Heart left ventricle (tissue), 13 donors: ENCODE measurements around the gene CRIM1.

Experiments
- CTCF ChIP-seq, 12 donors: fragments of 200-600 bp; sonication (generic) in 4 of 12; IDR thresholded peaks; one replicate each; pipeline versions ENCODE4 v1.5.0 to v1.8.0; 2018 to 2022; ENCODE audit warnings: antibody characterized with exemption in 12 of 12, mild to moderate bottlenecking in 5 of 12
- POLR2A ChIP-seq, 2 donors: fragments of 450-650 bp; IDR thresholded peaks; one replicate each; pipeline ENCODE4 v1.6.1; 2017; ENCODE audit warnings: antibody characterized with exemption in 2 of 2, mild to moderate bottlenecking in 2 of 2, moderate library complexity in 2 of 2
- donor health status: ischemic (EF 13 %, LVEDD 7.1; RV severe dilation, severe dysfunction).
- donor health status: DM: no; HTN: yes; CAD: no.
- donor health status: DM: no; HTN: no; CAD: no.
- donor health status: ischemic (EF 25% LVEDD 6.9; RV normal size, moderate dysfunction).
- donor health status: ischemic (EF 25% LVEDD 5.7; RV mildly dilated, moderate dysfunction).
- donor health status: ischemic (EF 35%, LVEDD 5.7; RV mildly dilated, moderate dysfunction).
- donor health status: nonischemic (EF 11% LVEDD 7.7; RV severe dilation, severe dysfunction).
- donor health status: DM: yes; HTN: yes; CAD: no.
- donor health status: PGD.
- donor health status: ischemic (EF 29% LVEDD 5.4; RV normal size, mild dysfunction).
- donor health status: nonischemic (EF 23%, LVEDD 6.1; RV moderate dilation, normal function).

DNA sequence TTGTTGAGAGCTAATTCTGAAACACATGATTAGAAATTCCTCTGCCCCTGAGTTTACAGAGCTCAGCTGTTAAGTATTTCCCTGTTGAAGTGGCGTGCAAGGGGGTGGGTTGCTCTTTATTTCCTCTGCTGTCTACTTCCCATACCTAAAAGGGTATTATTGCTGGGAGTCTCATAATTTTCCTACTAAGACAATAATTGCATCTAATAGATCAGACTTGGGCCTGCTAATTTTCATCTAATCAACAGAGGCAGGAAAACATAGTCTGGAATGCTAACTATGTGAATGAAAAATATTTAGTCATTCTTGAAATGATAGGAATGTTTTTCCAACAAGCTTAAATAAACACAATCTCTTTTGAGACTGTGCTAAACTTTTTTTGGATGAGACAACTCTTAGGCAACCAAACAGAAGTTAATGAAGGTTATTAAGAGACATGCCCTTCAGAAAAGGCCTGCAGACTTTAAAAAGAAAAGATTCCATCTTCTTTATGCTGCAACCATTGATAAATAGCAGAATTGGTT lies 131.0 kb downstream of the CRIM1 start:
- TF ChIP-seq CTCF (IDR thresholded peaks at IDR 0.05) (no peak), POLR2A (IDR thresholded peaks at IDR 0.05) (no peak)
